Measurements from ENCODE around the gene TMEM191C. TPM values are rescaled to one million over a fixed set of nuclear protein-coding genes. Genes with fewer than 3 reads are reported as not detected.

Gene TMEM191C
- total and polyA plus RNA-seq, 2 of the 8 experiments (the other 6 are each of a cell fraction or from before 2014, with no cell fraction given): 0.74 to 2.6 TPM

GRCh38 chr22:21448627-21449416 lies 18.4 kb upstream of the TMEM191C start:
- H4K91ac ChIP-seq (replicated peaks; ENCODE audit: insufficient read length, low read length): no peak overlapping the region
- H3K79me2 ChIP-seq (ENCODE audit: control insufficient read depth in 1 of 2, insufficient read depth in 2 of 2, low read length in 2 of 2): no peaks in the 10 kb centered on the region
- no peak overlapping the region for H3K56ac ChIP-seq (replicated peaks; ENCODE audit: insufficient read length, low read depth, low read length)
- no peak overlapping the region for H3K9ac ChIP-seq (replicated peaks in 1 of 4; ENCODE audit: extremely low read depth in 1 of 4, low read depth in 3 of 4, low read length in 3 of 4)
- no peak overlapping the region for H2BK20ac ChIP-seq (ENCODE audit: low read length)
- no peak overlapping the region for H2BK12ac ChIP-seq (ENCODE audit: low read depth, low read length)
- H3K4me3 ChIP-seq (ENCODE audit: extremely low read depth in 1 of 4, insufficient read depth in 2 of 4, low read depth in 3 of 4, low read length in 4 of 4): no peak overlapping the region
- peaks cover 0 to 21% (median 3%) of the 10 kb centered on the region in 4 experiments; a peak in 5 of 8 replicates for H3K36me3 ChIP-seq (ENCODE audit: control insufficient read depth in 2 of 4, insufficient read depth in 4 of 4, low read length in 3 of 4)
- H2BK120ac ChIP-seq (replicated peaks; ENCODE audit: low read depth, low read length): no peak overlapping the region
- no peak overlapping the region for H3K4ac ChIP-seq (replicated peaks; ENCODE audit: insufficient read length, low read depth, low read length)
- no peak overlapping the region for H3K23ac ChIP-seq (ENCODE audit: insufficient read length)
- H3K23me2 ChIP-seq (ENCODE audit: low read depth, low read length): peaks cover 2% of the 10 kb centered on the region; the same call in 1 of the 2 replicates
- H3K27ac ChIP-seq (ENCODE audit: low read depth, low read length): no peak overlapping the region
- no peaks in the 10 kb centered on the region for H3K9me3 ChIP-seq (ENCODE audit: insufficient read depth in 2 of 2, low read depth in 1 of 2, low read length in 1 of 2)
- H2BK15ac ChIP-seq (ENCODE audit: low read length): peak overlapping the region; percentile 81
- 94% methylated on average over 23 of the region's 23 CpGs; no CpG with 5 or more reads in 1 of the 2 experiments for WGBS, 2 experiments (ENCODE audit: extremely low coverage in 1 of 2, insufficient coverage in 1 of 2, insufficient read length in 1 of 2, insufficient replicate concordance in 2 of 2, low coverage in 1 of 2, low lambda C conversion rate in 2 of 2, missing lambda C conversion rate in 1 of 2)
- H3K27me3 ChIP-seq (replicated peaks in 1 of 4; ENCODE audit: control insufficient read depth in 3 of 4, extremely low read depth in 1 of 4, insufficient read depth in 3 of 4, low read length in 3 of 4): no peaks in the 10 kb centered on the region
- ChIA-PET CTCF (ENCODE audit: partially characterized antibody) (interaction anchor here (0.6 to 1.0 kb wide), 4 partner anchors 8 to 1982 kb away, joined by 3 to 8 read pairs (median 4); no protein-coding TSS in a partner anchor), POLR2A (ENCODE audit: partially characterized antibody) (no interaction called here)
- no peak overlapping the region for H3K4me2 ChIP-seq (ENCODE audit: insufficient read depth in 1 of 2, low read depth in 2 of 2, low read length in 2 of 2)
- no peak overlapping the region for H2AFZ ChIP-seq (ENCODE audit: low read length)
- FAIRE-seq: no peak
- peaks cover 5% of the 10 kb centered on the region for H3K79me1 ChIP-seq (ENCODE audit: low read depth, low read length)
- no peak overlapping the region for H2AK5ac ChIP-seq (ENCODE audit: low read depth, low read length)
- no peak overlapping the region for H3K14ac ChIP-seq (ENCODE audit: insufficient read length)
- H4K5ac ChIP-seq (ENCODE audit: insufficient read length, low read depth, low read length): no peak overlapping the region
- H3K4me1 ChIP-seq (replicated peaks in 1 of 4; ENCODE audit: control insufficient read depth in 3 of 4, insufficient read depth in 4 of 4, low read length in 3 of 4): peaks cover 0 to 3% (median under 1%) of the 10 kb centered on the region in 4 experiments; a peak in 3 of 7 replicates
- peaks cover 2 to 15% of the 10 kb centered on the region in 2 experiments for H4K20me1 ChIP-seq (replicated peaks in 1 of 2; ENCODE audit: control insufficient read depth in 1 of 2, insufficient read depth in 2 of 2, low read length in 2 of 2)
- no peak overlapping the region for H2BK5ac ChIP-seq (ENCODE audit: low read depth, low read length)
- peak overlapping the region; percentile 13; the same call in 1 of the 2 replicates for H3K18ac ChIP-seq (ENCODE audit: extremely low read depth, low read length)
- DNase-seq (ENCODE audit: low read depth in 1 of 2, low spot score in 2 of 2): no peak
- no peak overlapping the region for H4K8ac ChIP-seq (ENCODE audit: extremely low read depth, insufficient read depth, low read length)
- no peak for TF ChIP-seq CEBPB (IDR thresholded peaks at IDR 0.05; ENCODE audit: low read depth, low read length)
- TF ChIP-seq GTF2F1 (IDR thresholded peaks at IDR 0.05; ENCODE audit: borderline replicate concordance, low read depth, low read length): no peak
- no peak for TF ChIP-seq TCF12 (IDR thresholded peaks at IDR 0.05; ENCODE audit: low read depth, low read length)
- no peak for TF ChIP-seq GABPA (IDR thresholded peaks at IDR 0.05; ENCODE audit: borderline replicate concordance, insufficient read depth, low read length)
- no peak for TF ChIP-seq CHD1 (IDR thresholded peaks at IDR 0.05; ENCODE audit: low read depth, low read length)
- no peak for TF ChIP-seq EZH2 (IDR thresholded peaks at IDR 0.05; ENCODE audit: low read depth, low read length, severe bottlenecking)
- no peak for TF ChIP-seq MAFK (IDR thresholded peaks at IDR 0.05; ENCODE audit: low read depth, low read length)
- TF ChIP-seq TBP (IDR thresholded peaks at IDR 0.05; ENCODE audit: low read depth, low read length): no peak
- no peak for TF ChIP-seq CBX5 (IDR thresholded peaks at IDR 0.05; ENCODE audit: low read depth, low read length)
- no peak for TF ChIP-seq JUND (IDR thresholded peaks at IDR 0.05; ENCODE audit: low read length)
- no peak for TF ChIP-seq JUN (IDR thresholded peaks at IDR 0.05; ENCODE audit: low read depth, low read length)
- no peak for TF ChIP-seq EGR1 (IDR thresholded peaks at IDR 0.05; ENCODE audit: borderline replicate concordance, low read depth, low read length)
- TF ChIP-seq HDAC2 (IDR thresholded peaks at IDR 0.05; ENCODE audit: borderline replicate concordance in 1 of 2, low read depth in 2 of 2, low read length in 2 of 2): no peak
